Astrocyte (in vitro differentiated cells and primary cell): ENCODE data around the gene CLCA2.

Source experiments
- EZH2 ChIP-seq: IDR thresholded peaks from 2 replicates; pipeline ENCODE4 v1.6.1; 2012; ENCODE audit warnings: mild to moderate bottlenecking, low read length, inconsistent platforms; ENCODE audit not compliant: insufficient read depth
- TF ChIP-seq, protein P1 (sequence below): IDR thresholded peaks from 2 replicates; pipeline ENCODE4 v1.5.1; 2011; ENCODE audit warnings: low read depth, mild to moderate bottlenecking, inconsistent platforms, low read length, moderate library complexity; ENCODE audit not compliant: insufficient read depth

- TF ChIP-seq, protein P1, sequence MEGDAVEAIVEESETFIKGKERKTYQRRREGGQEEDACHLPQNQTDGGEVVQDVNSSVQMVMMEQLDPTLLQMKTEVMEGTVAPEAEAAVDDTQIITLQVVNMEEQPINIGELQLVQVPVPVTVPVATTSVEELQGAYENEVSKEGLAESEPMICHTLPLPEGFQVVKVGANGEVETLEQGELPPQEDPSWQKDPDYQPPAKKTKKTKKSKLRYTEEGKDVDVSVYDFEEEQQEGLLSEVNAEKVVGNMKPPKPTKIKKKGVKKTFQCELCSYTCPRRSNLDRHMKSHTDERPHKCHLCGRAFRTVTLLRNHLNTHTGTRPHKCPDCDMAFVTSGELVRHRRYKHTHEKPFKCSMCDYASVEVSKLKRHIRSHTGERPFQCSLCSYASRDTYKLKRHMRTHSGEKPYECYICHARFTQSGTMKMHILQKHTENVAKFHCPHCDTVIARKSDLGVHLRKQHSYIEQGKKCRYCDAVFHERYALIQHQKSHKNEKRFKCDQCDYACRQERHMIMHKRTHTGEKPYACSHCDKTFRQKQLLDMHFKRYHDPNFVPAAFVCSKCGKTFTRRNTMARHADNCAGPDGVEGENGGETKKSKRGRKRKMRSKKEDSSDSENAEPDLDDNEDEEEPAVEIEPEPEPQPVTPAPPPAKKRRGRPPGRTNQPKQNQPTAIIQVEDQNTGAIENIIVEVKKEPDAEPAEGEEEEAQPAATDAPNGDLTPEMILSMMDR: no peak
- TF ChIP-seq EZH2: no peak
These were observed 24.7 kb downstream of the CLCA2 start for GRCh38 chr1:86448670-86449069.
